ENCODE measurements around the gene GHRL.

GHRL gene, protein sequence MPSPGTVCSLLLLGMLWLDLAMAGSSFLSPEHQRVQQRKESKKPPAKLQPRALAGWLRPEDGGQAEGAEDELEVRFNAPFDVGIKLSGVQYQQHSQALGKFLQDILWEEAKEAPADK

DNA sequence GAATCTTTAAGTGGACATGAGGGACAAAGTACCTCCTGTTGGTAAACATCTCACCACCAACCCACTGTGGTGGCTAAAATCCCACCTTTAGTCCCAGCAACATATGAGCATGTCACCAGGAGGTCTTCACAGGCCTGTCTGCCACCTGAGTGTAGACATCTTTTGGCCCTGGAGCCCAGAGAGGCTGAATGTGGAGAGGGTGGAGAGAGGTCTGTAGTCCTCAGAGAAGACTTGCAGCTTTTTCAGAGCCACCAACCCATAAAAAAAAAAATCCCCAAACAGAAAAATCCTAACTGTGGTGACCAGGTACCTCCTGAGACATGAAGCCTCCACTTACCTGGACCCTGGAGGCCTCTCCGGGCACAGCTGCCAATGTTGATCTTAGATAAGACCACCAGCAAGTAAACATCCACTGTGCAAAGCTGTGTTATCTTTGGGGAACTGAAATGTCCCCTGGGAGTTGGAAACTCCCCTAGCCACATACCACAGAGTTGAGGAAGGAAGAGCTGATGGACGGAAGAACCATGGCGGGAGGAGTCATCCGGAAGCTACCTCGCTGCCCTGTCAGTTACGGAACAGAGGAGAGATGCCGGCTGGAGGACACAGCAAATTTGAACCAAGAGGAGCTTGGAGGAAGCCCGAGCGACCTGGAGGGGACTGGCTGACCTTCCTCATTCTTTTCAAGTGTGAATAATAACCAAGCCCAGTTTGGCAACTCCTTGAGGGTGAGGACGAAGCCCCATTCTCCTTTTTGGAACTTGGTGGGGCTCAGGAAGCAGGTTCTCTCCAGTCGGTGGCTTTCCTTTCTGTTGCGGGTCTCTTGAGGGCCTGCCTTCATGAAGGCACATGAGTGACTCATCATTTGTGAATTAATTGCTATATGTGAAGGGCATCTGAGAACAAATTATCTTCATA, at the start of gene GHRL:
Gene GHRL, minus strand, starts transcription at position 443 of the 915 bp plus-strand sequence. CDS start 2,767 bp downstream, outside the sequence.
- DNase-seq (ENCODE audit: low spot score) = no peak

DNA sequence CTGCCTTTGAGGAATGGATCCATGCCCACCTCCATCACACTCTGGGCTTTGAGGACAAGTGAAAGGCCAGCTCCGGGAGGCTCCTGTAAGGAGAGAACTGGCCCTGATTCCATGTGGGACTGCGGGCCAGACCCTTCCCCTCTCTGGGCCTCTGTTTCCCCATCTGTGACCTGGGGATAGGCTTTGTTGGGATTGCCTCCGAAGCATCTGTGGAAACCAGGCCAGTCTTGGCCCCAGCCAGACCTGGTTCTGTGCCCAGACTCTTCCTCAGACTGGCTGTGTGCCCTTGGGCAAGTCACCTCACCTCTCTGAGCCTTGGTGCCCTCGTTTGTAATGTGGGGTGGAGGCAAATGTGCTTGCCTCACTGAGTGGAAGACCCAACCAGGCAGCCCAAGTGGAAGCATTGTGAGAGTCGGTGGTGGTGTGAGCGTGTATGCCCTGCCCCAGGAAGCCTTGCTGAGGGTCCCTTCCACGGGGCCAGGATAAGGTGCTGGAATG, 49.2 kb upstream of the GHRL start:
- DNase-seq (ENCODE audit: low spot score) = no peak

DNA sequence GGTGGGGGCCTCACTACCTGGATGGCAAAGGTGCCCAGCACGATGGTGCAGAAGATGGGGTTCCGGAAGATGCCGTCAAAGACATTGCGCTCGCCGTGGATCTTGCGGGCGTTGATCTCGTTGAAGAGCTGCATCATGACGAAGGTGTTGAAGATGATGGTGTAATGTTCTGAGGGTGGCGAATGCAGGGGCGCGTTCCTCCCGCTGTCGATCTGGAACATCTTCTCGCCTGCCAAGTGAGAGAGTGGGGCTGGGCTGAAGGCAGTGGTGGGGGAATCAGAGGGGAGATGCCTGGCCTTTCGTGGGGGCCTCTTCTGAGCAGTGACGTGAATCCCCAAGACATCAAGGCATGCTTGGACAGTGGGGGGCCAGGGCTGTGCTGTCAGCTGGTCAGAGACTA, 47.7 kb upstream of the GHRL start:
- DNase-seq (ENCODE audit: low spot score) = no peak

DNA sequence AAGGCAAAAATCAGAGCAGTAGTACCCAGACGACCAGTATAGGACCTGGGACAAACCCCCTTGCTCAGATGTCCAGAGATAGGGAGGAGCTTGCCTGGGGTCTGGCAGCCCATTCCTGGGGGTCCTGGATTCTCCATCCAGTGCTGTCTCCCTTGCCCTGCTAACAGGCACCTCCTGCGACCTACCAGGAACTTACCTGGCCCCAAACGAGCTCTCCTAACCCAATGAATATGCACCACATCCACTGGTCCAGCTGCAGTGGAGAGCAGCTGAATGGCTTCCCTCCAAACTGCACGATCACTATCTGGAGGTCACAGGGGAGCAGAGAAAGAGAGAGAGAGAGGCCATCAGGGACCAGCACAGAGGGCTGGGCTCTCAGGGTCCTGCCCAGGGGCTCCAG, 47.3 kb upstream of the GHRL start:
- no peak for DNase-seq (ENCODE audit: low spot score)

- DNase-seq (ENCODE audit: low spot score) = no peak
Observed at GRCh38 chr3:10339376-10339955, 46.7 kb upstream of the GHRL start.

DNA sequence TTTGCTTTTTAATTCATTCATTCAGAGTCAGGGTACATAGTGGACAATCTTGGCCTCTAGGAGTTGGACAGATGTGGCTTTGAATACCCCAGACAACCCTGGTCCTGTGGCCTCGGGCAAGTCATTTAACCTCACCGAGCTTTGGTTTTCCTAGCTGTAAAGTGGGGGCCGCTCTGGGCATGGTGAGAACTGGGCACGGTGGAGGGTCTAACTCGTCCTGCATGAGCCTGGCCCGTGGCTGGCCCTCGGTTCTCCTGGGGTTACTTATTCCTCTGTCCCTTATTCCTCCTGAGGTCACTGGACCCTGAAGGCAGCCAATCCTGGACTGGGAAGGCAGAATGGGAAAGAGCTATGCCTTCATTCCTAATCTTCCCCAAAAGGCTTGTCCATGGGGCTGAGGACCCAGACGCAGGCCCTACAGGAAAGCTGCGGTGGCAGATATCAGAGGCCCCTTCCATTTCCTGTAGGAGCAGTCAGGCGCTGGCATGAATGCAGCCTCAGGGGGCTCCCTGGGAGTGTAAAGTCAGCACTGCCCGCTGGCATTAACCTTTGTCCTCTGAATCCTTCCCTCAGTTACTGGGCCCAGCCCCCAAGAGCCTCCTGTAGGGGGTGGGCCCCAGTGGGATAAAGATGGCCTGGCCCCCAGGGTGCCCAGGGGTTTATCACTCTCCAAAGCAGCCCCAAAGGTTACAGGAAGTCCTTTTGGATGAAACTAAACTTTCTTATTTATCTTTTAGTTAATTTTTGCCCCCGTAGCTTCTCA, 46.0 kb upstream of the GHRL start:
- no peak for DNase-seq (ENCODE audit: low spot score)

DNA sequence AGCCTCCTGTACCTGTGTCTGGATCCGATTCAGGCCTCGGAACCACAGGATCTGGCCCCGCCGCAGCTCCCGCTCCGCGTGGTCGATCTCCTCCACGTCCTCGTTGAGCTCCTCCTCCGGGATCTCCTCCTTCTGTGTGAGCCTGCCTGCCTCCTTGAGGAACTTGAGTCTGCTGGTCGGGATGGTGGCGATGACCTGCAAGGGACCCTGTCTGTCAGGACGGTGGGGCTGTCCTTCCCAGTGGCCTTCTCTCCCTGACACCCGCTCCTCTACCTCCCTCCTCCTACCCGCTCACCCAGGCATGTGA, 45.4 kb upstream of the GHRL start:
- DNase-seq (ENCODE audit: low spot score) = no peak

- no peak for DNase-seq (ENCODE audit: low spot score)
Observed at GRCh38 chr3:10337323-10338163, 44.8 kb upstream of the GHRL start.

GRCh38 chr3:10336761-10337160, 44.0 kb upstream of the GHRL start:
- no peak for DNase-seq (ENCODE audit: low spot score)

DNA sequence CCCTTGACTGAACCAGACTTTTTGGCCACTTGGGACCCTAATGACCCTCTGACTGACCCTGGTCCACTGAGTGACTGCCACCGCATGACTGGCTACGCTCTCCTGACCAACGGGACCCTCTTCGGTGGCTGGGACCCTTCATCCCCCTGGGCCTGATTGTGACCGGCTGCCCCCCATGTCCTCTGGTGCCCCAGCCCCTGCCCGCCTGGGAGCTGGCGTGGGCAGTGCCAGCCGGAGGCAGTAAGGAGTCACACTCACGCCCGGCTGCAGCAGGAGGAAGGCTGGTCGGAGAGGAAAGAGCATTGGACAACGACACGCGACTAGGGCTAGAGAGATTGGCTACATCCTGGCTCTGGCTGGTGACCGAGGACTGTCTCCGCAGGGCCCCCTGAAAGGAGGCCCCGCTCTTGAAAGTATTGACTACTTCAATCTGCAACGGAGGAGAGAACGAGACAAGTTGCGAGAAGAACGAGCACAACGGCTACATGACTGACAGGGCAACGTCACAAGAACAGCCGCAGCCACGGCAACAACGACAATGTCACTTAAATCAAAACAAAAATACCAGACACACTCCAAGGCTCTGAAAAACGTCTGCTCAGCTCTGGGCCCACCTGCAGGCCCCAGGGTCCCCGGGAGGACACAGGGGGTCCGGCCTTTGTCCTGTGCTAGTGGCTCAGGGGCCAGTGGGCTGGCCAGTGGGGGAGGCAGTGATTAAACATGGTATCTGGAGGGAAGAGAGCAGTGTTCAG, 43.3 kb upstream of the GHRL start:
- no peak for DNase-seq (ENCODE audit: low spot score)

DNA sequence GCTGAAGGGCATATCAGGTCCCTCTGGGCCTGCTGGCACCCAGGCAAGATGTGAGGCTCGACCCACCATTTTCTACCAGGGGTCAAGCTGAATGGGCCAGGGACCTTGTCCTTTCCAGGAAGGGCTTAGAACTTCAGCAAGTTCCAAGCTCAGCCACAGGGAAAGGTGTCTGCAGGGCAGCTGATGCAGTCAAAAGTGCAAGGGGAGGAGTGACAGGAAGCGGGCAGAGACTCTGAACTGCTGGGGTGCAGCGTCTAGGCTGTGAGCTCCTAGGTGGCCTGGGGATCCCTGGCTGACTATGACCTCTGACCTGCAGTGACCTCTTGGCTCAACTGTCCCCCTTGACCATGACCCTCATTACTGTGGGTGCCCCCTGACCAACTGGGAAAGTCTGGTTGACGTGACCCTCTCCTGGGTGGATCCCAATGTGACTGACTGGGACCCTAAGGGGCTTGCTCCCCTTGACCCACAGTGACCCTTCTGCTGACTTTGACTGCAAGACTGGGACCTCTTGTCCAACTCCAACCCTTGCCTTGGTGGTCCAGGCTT, 42.5 kb upstream of the GHRL start:
- no peak for DNase-seq (ENCODE audit: low spot score)

- no peak for DNase-seq (ENCODE audit: low spot score)
Observed at GRCh38 chr3:10334459-10334858, 41.7 kb upstream of the GHRL start.

- no peak for DNase-seq (ENCODE audit: low spot score)
Observed at GRCh38 chr3:10334042-10334441, 41.3 kb upstream of the GHRL start.

- DNase-seq (ENCODE audit: low spot score) = no peak
Observed at GRCh38 chr3:10333349-10333650, 40.6 kb upstream of the GHRL start.

- no peak for DNase-seq (ENCODE audit: low spot score)
Observed at GRCh38 chr3:10332481-10333348, 40.0 kb upstream of the GHRL start.

DNA sequence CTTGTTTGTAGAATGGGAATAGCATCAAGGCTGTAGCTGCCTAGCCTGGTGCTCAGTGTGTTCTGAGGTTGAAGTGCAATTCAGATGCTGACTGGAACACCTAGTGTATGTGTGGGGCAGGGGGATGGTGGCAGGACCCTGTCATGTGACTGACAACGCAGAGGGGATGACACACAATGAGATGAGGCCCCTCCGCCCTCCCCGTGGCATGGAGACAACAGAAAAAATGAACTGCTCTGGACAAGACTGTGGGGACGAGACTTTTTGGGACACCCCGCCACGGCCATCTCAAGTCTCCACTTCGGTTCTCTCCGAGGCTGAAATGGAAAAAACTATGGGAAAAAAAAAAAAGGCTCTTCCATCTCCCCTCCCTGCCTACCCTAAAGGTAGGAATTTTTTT, 38.6 kb upstream of the GHRL start:
- no peak for DNase-seq (ENCODE audit: low spot score)

DNA sequence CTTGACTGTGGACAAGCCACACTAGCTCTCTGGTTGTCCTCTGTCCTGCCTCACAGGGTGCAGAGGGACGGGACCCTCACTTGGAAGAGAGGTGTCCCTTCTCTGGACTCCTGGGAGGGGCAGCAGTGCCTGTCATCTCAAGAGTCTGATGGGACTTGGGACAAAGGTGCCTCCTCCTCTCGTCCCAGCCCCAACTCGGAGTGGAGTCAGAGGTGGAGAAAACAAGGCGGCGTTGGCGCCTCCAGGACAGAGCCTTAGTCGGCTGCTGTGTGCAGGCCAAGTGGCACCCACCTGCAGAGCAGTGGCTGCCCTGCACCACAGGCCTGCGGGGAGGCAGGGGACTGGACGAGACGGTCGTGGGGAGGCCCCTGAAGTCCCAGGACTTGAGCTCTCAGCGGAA, 37.6 kb upstream of the GHRL start:
- no peak for DNase-seq (ENCODE audit: low spot score)

DNA sequence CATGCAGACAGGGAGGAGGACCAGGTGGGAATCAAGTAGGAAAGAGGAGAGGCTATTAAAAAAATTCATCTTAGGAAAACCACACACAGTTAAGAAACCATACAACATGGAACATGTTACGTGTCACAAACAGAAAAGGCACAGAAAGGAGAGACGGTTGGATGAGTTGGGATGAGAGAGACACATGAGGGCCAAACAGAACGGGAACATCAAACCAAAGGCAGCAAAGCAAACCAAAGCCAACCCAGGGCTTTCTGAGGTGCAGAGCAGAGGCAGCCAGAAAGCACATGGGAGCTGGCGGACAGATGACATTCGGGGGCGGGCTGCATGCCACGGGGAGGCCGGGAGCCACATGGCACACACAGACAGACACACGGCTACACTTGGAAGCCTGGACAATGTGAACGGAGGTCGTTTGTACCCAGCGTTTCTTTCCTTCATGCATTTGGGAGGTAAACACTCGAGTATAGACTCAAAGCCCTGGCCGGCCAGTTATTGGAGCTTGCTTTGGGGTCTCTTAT, 36.8 kb upstream of the GHRL start:
- DNase-seq (ENCODE audit: low spot score) = no peak

DNA sequence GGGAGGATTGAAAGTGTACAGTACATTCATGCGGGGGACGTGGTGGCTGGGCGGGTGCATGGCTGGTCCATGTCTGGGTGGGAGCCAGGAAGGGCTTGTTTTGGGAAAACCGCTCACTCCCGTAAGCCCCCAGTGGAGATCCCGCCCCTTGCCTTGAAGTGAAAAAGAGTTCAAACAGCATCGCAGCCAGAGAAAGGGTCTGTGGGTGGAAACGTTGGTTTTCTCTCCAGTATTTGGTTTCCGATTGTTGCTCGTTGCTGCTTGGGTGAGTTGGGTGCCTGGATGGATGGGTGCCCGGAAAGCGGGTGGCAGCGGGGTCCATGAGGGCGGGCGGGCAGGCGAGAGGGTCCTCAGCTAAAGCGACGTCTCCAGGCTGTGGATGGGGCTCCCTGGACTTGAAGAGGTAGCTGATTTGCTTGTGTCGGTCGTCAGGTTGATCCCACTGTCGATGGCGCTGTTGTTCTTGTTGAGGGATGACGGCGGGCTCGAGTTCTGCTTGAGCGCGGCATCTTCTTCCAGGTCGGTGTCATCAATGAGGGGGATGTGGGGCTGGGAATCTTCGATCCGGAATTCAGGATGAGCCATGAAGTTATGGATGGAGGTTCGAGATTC, 35.8 kb upstream of the GHRL start:
- no peak for DNase-seq (ENCODE audit: low spot score)

Data from kidney tubule cell (primary cell).